Fibroblast of villous mesenchyme (primary cell): ENCODE measurements around the gene NPC1. TPM values are rescaled to one million over a fixed set of nuclear protein-coding genes. Genes with fewer than 3 reads are reported as not detected.

Experiments
- DNase-seq: peaks from one replicate; pipeline ENCODE4 v3.0.0-alpha.2; 2010; ENCODE audit warnings: low read depth
- H3K4me3 ChIP-seq: 2 replicates; pipeline ENCODE4 v1.5.1; 2011; ENCODE audit warnings: low read depth, mild to moderate bottlenecking, low read length
- total RNA-seq: library from RNA; depleted of rRNA; stranded (reverse); fragments of >200 nt; gene quantifications from 2 replicates; pipeline ENCODE4 v1.2.3, GENCODE V29; 2012
- TF ChIP-seq, protein P1 (sequence below): IDR thresholded peaks from 2 replicates; pipeline ENCODE4 v1.5.1; 2012; ENCODE audit warnings: low read depth, mild to moderate bottlenecking, low read length; ENCODE audit not compliant: insufficient read depth

Gene NPC1
- total RNA-seq, 1 donor: 38.4 TPM

DNA sequence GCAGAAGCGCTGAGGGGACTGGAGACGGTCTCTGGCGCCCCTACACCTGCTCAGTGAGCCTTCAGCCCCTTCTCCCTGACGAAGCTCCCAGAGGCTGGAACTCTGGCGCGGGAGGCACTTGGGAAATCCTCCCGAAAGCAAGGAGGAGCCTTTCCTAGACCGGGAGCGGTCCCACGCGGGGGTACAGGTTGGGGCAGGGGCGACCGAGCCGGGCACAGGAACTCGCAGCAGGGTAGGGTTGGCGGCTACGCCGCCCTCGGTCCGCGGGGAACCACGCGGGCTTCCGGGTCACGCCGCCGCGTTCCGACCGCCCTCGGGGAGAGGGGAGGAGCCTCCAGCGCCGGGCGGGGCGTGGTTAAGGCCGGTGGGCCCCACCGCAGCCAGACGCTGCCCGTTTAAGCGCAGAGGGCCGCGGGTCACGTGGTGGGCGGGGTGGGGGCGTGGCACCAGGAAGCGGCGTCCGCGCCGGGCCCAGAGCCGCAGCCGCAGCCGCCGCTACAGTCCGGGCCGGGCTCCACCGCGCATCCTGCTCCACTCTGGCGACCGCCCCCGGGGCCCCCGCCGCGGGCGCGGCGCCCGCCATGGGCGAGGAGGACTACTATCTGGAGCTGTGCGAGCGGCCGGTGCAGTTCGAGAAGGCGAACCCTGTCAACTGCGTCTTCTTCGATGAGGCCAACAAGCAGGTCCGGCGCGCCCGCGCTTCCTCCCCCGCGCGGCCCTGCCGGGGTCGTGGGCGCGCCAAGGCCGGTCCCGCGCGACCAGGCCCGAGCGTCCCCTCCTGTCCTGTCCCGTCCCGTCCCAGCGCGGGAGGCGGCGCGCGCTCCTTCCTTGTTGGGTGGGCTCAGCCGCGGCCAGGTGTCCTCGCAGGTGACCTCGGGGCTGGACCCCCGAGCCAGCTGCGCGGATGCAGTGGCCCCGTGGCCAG, 83.0 kb downstream of the NPC1 start, which contains the start of gene RMC1:
Gene RMC1 (plus strand): TSS at position 474 of the 925 bp plus-strand sequence. CDS start 108 bp downstream, at position 582.
- DNase-seq: peak; percentile 95
- TF ChIP-seq, protein P1, sequence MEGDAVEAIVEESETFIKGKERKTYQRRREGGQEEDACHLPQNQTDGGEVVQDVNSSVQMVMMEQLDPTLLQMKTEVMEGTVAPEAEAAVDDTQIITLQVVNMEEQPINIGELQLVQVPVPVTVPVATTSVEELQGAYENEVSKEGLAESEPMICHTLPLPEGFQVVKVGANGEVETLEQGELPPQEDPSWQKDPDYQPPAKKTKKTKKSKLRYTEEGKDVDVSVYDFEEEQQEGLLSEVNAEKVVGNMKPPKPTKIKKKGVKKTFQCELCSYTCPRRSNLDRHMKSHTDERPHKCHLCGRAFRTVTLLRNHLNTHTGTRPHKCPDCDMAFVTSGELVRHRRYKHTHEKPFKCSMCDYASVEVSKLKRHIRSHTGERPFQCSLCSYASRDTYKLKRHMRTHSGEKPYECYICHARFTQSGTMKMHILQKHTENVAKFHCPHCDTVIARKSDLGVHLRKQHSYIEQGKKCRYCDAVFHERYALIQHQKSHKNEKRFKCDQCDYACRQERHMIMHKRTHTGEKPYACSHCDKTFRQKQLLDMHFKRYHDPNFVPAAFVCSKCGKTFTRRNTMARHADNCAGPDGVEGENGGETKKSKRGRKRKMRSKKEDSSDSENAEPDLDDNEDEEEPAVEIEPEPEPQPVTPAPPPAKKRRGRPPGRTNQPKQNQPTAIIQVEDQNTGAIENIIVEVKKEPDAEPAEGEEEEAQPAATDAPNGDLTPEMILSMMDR: no peak
- peak within 1 kb of the TSS; percentile 87 for H3K4me3 ChIP-seq

DNA sequence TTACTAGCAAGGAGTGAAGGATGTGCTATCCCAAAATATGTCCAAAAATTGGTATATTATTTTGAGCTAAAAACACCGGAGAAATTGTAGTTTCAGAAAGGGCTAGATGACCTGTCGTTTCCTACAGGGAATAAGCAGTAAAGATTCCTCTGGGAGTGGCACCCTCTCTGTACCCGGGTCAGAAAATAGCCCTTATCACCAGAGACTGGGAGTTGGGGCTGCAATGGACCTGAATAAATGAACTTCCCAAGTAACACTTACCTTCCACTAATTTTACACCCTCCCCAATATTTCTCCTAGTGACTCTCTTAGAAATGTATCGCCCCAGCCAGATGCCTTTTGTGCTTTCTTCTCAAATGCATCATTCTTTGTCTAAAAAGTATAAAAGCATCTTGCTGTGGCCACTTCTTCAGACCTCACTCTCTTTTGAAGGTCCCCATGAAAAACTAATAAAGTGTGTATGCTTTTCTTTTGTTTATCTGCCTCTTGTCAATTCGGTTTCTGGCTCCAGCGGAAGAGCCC, 83.7 kb downstream of the NPC1 start:
- no peak for DNase-seq
- peak overlapping the region; percentile 83 for H3K4me3 ChIP-seq
- TF ChIP-seq, protein P1: no peak

DNA sequence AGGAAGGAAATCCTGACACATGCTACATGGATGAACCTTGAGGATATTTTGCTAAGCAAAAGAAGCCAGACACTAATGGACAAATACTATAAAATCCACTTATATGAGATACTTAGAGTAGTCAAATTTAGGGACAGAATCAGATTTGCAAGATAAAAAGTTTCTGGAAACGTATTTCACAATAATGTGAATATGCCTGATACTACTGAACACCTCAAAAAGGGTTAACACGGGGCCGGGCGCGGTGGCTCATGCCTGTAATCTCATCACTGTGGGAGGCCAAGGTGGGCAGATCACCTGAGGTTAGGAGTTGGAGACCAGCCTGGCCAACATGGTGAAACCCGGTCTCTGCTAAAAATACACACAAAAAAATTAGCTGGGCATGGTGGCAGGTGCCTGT, 84.7 kb downstream of the NPC1 start:
- H3K4me3 ChIP-seq: no peak overlapping the region
- DNase-seq: no peak
- TF ChIP-seq, protein P1: no peak

DNA sequence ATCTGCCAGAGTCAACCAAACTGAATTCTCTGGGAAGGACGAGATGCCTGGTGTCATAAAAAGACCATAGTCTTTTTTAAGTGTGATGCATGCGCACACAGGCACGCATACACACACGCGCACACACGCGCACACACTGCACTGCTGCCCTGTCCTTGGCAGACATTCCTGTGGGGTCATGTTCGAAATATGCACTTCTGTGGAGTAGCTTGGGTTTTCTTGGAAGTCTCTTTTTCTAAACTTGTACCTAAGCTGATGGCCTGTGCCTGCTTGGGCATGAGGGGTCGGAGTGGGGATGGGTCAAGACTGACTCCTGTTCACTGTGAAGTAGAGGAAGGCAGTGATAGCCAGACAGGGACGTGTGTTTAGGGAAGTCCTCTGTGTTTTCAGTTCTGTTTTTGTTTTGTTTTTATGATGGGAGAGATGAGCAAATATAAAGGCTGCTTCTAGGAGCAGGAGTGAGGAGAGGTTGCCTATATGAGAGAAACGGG, 87.0 kb downstream of the NPC1 start:
- no peak overlapping the region for H3K4me3 ChIP-seq
- DNase-seq: peak; percentile 60
- TF ChIP-seq, protein P1: no peak

GRCh38 chr18:23498877-23499276, 87.4 kb downstream of the NPC1 start:
- peak; percentile 94 for DNase-seq
- TF ChIP-seq, protein P1: peak; percentile 93
- no peak overlapping the region for H3K4me3 ChIP-seq

- no peak for DNase-seq
- TF ChIP-seq, protein P1: no peak
- no peak overlapping the region for H3K4me3 ChIP-seq
These were observed 88.2 kb downstream of the NPC1 start for GRCh38 chr18:23498117-23498516.
